Large intestine (tissue), 3 donors: ENCODE data around the gene PCYOX1L. TPM values are rescaled to one million over a fixed set of nuclear protein-coding genes. Genes with fewer than 3 reads are reported as not detected.
A peak's percentile ranks its signal among the peaks of the same experiment; 100 is the strongest.
"Not testable (repeated sequence)": the region's sequence is repeated elsewhere in the genome, so short reads cannot be mapped to it uniquely, and the experiment has no call there.

Source experiments
- DNase-seq, 2 donors: peaks; one replicate each; pipeline versions ENCODE4 v3.0.0 to v3.0.0-alpha.2; 2013
- H3K27ac ChIP-seq: one replicate; pipeline ENCODE4 v1.5.1; 2013; ENCODE audit warnings: low read length
- H3K27me3 ChIP-seq: 2 replicates; pipeline ENCODE4 v1.6.1; 2013; ENCODE audit warnings: low read length; ENCODE audit not compliant: control insufficient read depth, insufficient read depth
- H3K36me3 ChIP-seq: 2 replicates; pipeline ENCODE4 v1.6.1; 2013; ENCODE audit warnings: low read length; ENCODE audit not compliant: control insufficient read depth, insufficient read depth
- H3K4me1 ChIP-seq: one replicate; pipeline ENCODE4 v1.6.1; 2013; ENCODE audit warnings: low read length; ENCODE audit not compliant: control insufficient read depth, insufficient read depth
- H3K4me3 ChIP-seq: one replicate; pipeline ENCODE4 v1.5.1; 2013; ENCODE audit warnings: low read length
- H3K9me3 ChIP-seq: one replicate; pipeline ENCODE4 v1.6.1; 2013; ENCODE audit warnings: mild to moderate bottlenecking, low read depth, low read length, moderate library complexity; ENCODE audit not compliant: control insufficient read depth
- WGBS: methylation state at CpG from one replicate; pipeline ENCODE4 v1.1.5; 2013; ENCODE audit warnings: low lambda C conversion rate; ENCODE audit not compliant: insufficient coverage; 5-methylcytosine and 5-hydroxymethylcytosine counted together
- polyA plus RNA-seq: library from polyadenylated mRNA; unstranded; fragments of 120-200 nt; gene quantifications from one replicate; pipeline ENCODE4 v1.2.1, GENCODE V29; 2013

The PCYOX1L gene
- polyA plus RNA-seq, 1 donor = 48.7 TPM

DNA sequence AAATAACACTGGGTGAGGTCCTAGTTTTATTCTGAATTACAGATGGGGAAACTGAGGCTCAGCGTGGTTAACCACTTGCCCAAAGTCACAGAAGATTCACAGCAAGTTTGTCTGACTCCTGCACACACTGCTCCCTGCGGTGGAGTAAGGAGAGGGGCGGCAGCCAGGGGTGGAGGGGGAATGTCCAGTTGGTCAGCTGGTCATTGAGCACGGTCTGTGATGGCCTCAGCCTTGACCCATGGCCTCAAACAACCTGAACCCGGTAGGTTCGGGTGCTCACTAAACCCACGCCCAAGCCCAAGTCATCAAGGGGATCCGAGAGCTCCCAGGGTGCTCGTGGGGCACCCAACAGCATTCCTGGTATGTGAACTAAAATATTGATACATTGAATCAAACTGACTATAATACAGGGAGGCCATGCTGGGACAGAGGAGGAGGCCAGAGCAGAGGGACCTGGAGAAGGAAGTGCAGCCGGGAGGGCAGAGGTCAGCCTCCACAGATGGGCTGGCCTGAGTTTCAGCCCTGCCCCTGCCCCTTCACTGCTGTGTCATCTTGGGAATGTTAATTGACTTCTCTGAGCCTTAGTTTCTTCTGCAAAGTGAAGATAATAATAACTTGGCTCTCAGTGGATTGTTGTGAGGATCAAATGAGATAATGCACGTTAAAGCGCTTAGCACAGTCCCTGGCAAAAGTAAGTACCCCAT is 24.8 kb downstream of the PCYOX1L start:
- no peak for DNase-seq
- no peak overlapping the region for H3K4me3 ChIP-seq
- H3K27ac ChIP-seq = peak overlapping the region; percentile 66
- WGBS = no CpG with 5 or more reads among the region's 12 CpGs
- no peaks in the 10 kb centered on the region for H3K27me3 ChIP-seq
- no peaks in the 10 kb centered on the region for H3K36me3 ChIP-seq
- H3K9me3 ChIP-seq = no peaks in the 10 kb centered on the region
- H3K4me1 ChIP-seq = peaks cover 15% of the 10 kb centered on the region

DNA sequence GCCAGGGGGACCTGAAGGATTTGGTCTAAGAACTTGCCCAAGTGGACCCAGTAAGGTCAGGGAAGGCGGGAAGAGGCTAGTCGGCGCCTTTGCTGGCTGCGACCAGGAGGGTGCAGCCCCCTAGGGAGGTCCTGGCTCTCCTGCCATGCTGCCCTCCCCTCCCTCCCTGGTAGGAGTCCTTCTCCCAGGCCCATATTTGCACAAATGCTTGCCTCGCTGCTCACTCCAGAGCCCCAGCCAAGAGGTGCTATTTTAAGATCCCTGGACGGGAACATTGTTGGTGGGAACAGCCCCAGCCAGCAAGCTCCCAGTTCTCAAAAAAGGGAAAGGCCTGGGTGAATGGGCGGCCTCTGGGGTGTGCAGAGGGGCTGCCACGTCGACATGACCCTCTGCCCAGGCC is 25.6 kb downstream of the PCYOX1L start:
- DNase-seq = peak in 1 of 2 donors; percentile 41
- WGBS = no CpG with 5 or more reads among the region's 9 CpGs
- H3K4me3 ChIP-seq = no peak overlapping the region
- H3K9me3 ChIP-seq = no peaks in the 10 kb centered on the region
- peak overlapping the region; percentile 66 for H3K27ac ChIP-seq
- no peaks in the 10 kb centered on the region for H3K27me3 ChIP-seq
- H3K4me1 ChIP-seq = peaks cover 15% of the 10 kb centered on the region
- H3K36me3 ChIP-seq = no peaks in the 10 kb centered on the region

DNA sequence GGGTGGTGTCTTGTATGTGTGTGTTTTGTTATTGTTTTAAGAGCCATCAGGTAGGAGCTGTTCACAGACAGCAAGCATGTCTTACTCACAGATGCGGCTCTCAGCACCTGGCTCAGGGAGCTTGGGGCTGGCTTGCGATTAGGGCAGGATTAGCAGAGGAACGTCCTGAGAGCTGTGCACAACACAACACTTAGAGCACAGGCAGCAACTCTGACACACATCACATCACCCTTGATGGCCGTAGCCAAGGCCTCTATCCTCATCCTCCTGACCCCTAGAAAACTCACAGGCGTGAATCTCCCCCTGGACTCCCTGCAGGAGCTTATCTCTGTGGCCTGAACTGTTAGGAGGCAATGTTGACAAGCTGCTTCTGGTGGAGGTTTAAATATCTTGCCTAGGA is 28.3 kb downstream of the PCYOX1L start:
- H3K27ac ChIP-seq = peak overlapping the region; percentile 63
- no peaks in the 10 kb centered on the region for H3K36me3 ChIP-seq
- no peaks in the 10 kb centered on the region for H3K27me3 ChIP-seq
- no peaks in the 10 kb centered on the region for H3K9me3 ChIP-seq
- no CpG with 5 or more reads among the region's 5 CpGs for WGBS
- H3K4me1 ChIP-seq = peaks cover 21% of the 10 kb centered on the region
- DNase-seq = no peak
- H3K4me3 ChIP-seq = no peak overlapping the region

DNA sequence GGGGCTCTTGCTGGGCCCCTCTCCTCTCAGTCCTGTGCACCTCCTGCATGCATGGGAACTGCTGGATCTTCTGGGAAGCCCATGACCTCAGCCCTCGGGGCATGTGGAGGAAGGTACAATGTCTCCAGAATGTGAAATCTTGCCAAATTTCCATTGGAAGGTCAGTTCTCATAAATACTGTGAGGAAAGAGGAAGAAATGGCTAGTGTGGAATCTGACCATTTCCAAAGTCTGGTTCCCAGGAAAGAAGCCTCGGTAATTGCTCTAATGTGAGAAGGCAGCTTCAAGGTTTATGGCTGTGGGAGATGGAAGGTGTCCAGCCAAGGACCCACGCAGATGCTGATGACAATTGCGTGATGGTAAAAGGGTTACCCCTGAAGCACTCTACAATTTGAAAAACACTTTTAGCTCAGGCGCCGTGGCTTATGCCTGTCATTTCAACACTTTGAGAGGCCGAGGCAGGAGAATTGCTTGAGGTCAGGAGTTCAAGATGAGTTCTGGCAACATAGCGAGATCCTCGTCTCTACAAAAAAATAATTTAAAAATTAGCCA is 29.3 kb downstream of the PCYOX1L start:
- no peak for DNase-seq
- no peaks in the 10 kb centered on the region for H3K27me3 ChIP-seq
- H3K4me3 ChIP-seq = no peak overlapping the region
- H3K27ac ChIP-seq = peak overlapping the region; percentile 4
- WGBS = 75% methylated on average over 2 of the region's 9 CpGs
- no peaks in the 10 kb centered on the region for H3K36me3 ChIP-seq
- no peaks in the 10 kb centered on the region for H3K9me3 ChIP-seq
- H3K4me1 ChIP-seq = peaks cover 13% of the 10 kb centered on the region

DNA sequence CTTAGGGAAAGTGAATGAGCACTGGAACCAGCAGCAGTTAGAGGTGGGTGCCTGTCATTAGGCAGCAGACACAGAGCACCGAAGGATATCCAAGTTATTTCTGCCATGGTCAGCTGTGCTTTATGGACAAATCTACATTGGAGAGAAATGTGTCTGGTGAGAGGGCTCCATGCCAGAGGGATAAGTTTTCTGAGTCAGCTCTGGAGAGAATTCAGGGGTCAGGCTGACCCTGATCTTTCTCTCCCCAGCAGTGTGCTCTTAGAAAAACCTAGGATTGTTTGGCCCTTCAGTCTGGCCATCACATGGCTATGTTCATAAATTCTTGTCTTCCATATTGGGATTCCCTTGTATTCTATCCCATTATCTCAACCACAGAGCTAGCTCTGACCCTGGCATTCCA is 30.1 kb downstream of the PCYOX1L start:
- Histone ChIP-seq H3K27me3 (no peaks in the 10 kb centered on the region), H3K4me1 (peaks cover 11% of the 10 kb centered on the region), H3K27ac (no peak overlapping the region), H3K36me3 (no peaks in the 10 kb centered on the region), H3K4me3 (no peak overlapping the region), H3K9me3 (no peaks in the 10 kb centered on the region)
- WGBS = no CpG with 5 or more reads among the region's 1 CpG
- no peak for DNase-seq

DNA sequence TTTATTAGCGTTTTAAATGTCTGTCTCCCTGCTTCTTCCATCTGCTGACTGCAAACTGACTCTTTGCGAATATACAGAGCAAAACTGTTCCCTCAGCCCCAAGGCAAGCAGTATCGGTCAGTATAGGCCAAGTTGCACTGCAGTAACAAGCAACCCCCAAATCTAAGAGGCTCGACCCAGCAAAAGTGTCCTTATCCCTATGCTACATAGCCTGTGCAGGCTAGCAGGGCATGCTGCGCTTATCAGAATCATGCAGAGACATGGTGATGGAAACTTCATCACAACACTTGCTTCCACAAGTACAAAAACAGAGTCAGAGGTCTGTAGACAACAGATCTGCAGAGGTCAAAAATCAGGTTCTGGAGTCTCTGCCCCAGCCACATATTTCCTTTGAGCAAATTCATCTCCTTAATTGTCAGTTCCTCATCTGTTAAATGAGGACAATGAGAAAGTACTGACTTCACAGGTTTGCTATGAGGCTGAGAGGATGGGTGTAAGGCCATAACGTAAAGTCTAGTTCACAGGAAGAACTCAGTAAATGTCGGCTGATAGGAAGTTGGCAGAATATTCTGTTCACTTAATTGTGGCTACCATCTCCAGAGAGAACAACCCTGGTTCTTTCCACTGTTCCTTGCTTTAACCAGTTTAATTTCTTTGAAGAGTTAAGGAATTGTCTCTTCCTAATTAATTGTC is 30.8 kb downstream of the PCYOX1L start:
- no peaks in the 10 kb centered on the region for H3K9me3 ChIP-seq
- peak overlapping the region; percentile 53 for H3K27ac ChIP-seq
- H3K4me3 ChIP-seq = no peak overlapping the region
- DNase-seq = no peak
- H3K36me3 ChIP-seq = no peaks in the 10 kb centered on the region
- no peaks in the 10 kb centered on the region for H3K27me3 ChIP-seq
- peaks cover 11% of the 10 kb centered on the region for H3K4me1 ChIP-seq
- no CpG with 5 or more reads among the region's 7 CpGs for WGBS

DNA sequence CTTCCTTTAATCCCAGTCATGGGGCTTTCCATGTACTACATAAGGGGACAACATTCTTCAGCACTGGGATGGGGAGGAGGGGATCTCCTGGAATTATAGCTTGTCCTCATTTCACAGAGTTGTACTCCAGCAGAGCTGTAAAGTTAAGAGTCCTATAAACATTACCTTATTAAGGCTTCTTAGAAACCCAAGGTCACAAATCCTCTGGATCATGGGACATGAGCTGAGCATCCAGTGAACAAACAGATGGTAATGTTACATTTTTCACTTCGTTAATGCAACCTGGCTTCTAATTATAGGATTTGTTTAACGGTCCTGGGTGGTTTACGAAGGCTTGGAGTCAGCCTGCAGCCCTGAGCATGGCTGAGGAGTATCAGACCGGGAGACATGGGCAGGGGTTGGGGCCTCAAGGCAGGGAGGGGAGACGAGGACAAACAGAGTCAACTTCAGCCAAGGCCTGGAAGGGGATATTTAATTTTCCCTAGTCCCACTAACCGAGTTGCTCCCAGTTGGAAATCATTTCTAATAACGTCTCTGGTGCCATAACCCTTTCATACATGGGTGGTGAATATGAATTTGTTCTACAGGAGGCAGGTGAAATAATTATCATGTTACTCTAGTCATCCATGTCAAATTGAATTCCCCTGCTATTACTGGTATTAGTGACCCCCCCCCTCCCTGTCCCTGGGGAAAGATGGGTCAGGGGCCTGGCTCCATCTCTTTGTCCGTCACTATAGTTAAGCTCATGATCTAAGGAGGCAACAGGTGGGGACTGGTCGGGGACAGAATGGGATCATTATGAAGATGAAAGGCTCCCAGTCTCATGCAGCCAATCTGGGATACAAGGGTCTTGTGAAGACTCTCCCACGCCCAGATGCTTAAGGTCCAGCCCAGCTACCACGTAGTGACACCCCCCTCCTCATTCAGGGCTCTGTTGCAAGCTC is 32.0 kb downstream of the PCYOX1L start:
- H3K36me3 ChIP-seq = no peaks in the 10 kb centered on the region
- H3K27ac ChIP-seq = peak overlapping the region; percentile 53
- DNase-seq = peak in 1 of 2 donors; percentile 65

DNA sequence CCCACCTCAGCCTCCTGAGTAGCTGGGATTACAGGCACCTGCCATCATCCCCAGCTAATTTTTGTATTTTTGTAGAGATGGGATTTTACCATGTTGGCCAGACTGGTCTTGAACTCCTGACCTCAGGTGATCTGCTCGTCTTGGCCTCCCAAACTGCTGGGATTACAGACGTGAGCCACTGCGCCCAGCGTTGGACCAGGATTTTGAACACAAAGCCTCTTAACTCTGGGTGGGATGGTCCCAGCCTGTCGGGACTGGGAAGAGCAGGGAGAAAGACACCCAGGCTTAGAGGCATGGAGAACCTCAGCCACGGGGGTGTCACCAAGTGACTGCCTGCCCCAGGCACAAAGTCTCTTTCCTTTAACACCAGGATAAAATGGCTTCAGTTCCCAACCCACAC is 33.2 kb downstream of the PCYOX1L start:
- not testable (repeated sequence) for DNase-seq, H3K27ac ChIP-seq, H3K27me3 ChIP-seq, H3K9me3 ChIP-seq, H3K4me1 ChIP-seq, H3K36me3 ChIP-seq, H3K4me3 ChIP-seq
- no CpG with 5 or more reads among the region's 6 CpGs for WGBS

More for the DNA sequence above, 32.0 kb downstream of the PCYOX1L start:
- WGBS = no CpG with 5 or more reads among the region's 11 CpGs
- H3K27me3 ChIP-seq = no peaks in the 10 kb centered on the region
- no peaks in the 10 kb centered on the region for H3K9me3 ChIP-seq
- peaks cover 11% of the 10 kb centered on the region for H3K4me1 ChIP-seq
- H3K4me3 ChIP-seq = no peak overlapping the region

DNA sequence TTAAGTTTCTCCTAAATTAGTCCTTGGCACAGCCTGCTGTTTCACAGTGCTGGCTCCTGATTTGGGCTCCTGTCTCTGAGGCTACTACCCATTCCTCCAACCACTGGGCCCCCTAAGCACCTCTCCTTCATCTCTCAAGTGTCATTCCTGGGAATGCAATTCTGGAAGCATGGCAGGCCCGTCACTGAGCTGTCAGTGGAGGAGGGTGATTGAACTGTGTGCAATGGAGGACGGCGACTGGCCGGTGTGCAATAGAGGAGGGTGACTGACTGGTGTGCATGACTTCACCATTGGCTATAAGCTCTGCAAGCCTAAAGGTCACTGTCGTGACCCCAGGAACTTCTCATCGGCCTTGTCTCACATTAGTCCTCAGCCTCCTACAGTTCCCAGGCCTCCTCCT is 33.7 kb downstream of the PCYOX1L start:
- H3K27ac ChIP-seq = no peak overlapping the region
- H3K27me3 ChIP-seq = no peaks in the 10 kb centered on the region
- H3K9me3 ChIP-seq = no peaks in the 10 kb centered on the region
- 100% methylated on average over 1 of the region's 6 CpGs for WGBS
- H3K36me3 ChIP-seq = no peaks in the 10 kb centered on the region
- peaks cover 6% of the 10 kb centered on the region for H3K4me1 ChIP-seq
- DNase-seq = no peak
- H3K4me3 ChIP-seq = no peak overlapping the region

DNA sequence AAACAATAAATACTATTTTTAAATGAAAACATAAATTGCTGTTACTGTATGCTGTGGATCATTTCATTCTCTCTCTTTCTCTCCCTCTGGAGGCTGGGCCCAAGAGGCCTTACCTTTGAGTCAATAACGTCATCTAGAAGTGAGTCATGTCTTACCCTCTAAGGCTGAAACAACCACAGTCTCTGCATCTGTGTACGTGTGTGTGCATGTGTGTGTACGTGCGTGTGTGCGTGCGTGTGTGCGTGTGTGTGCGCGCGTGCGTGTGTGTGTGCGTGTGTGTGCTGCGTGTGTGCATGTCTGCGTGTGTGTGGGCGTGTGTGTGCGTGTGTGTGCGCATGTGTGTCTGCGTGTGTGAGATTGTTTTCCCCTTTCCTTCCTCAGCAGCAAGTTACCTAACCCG is 34.9 kb downstream of the PCYOX1L start:
- Histone ChIP-seq H3K27ac (no peak overlapping the region), H3K4me3 (no peak overlapping the region), H3K9me3 (no peaks in the 10 kb centered on the region), H3K36me3 (no peaks in the 10 kb centered on the region), H3K4me1 (peaks cover 6% of the 10 kb centered on the region), H3K27me3 (no peaks in the 10 kb centered on the region)
- WGBS = no CpG with 5 or more reads among the region's 19 CpGs
- DNase-seq = no peak
